ENCODE results near the gene PDCL2. TPM values are rescaled to one million over a fixed set of nuclear protein-coding genes. Genes with fewer than 3 reads are reported as not detected.

The PDCL2 gene
- total RNA-seq, 4 donors from 2014 or later, result not detected

- Histone ChIP-seq H3K4me3 (no peak overlapping the region), H3K9me3 (peaks cover 0 to 35% (median under 1%) of the 10 kb centered on the region in 4 donors), H3K27ac (no peak overlapping the region), H3K36me3 (no peaks in the 10 kb centered on the region), H3K27me3 (no peaks in the 10 kb centered on the region), H3K4me1 (no peaks in the 10 kb centered on the region)
- DNase-seq (ENCODE audit: low spot score in 2 of 2), result no peak
- TF ChIP-seq EP300 (IDR thresholded peaks at IDR 0.05), result no peak
- no peak for TF ChIP-seq CTCF (IDR thresholded peaks at IDR 0.05)
- no peak for TF ChIP-seq POLR2A (IDR thresholded peaks at IDR 0.05)
Observed at GRCh38 chr4:55578341-55579010, 13.6 kb downstream of the PDCL2 start.

GRCh38 chr4:55575513-55575912, 16.5 kb downstream of the PDCL2 start:
- Histone ChIP-seq H3K4me1 (no peaks in the 10 kb centered on the region), H3K9me3 (peaks cover 0 to 29% (median 0%) of the 10 kb centered on the region in 4 donors), H3K36me3 (no peaks in the 10 kb centered on the region), H3K4me3 (no peak overlapping the region), H3K27me3 (no peaks in the 10 kb centered on the region), H3K27ac (no peak overlapping the region)
- no peak for DNase-seq (ENCODE audit: low spot score in 2 of 2)
- 67 to 83% methylated on average over 1 of the region's 1 CpG for WGBS, 2 donors
- TF ChIP-seq CTCF (IDR thresholded peaks at IDR 0.05), result no peak
- TF ChIP-seq EP300 (IDR thresholded peaks at IDR 0.05), result no peak
- TF ChIP-seq POLR2A (IDR thresholded peaks at IDR 0.05), result no peak

GRCh38 chr4:55574252-55574651, 17.8 kb downstream of the PDCL2 start:
- no peak for DNase-seq (ENCODE audit: low spot score in 2 of 2)
- no peak overlapping the region for H3K27ac ChIP-seq
- H3K4me3 ChIP-seq, result no peak overlapping the region
- H3K9me3 ChIP-seq, result peaks cover 0 to 29% (median 0%) of the 10 kb centered on the region in 4 donors
- H3K36me3 ChIP-seq, result no peaks in the 10 kb centered on the region
- TF ChIP-seq POLR2A (IDR thresholded peaks at IDR 0.05) (no peak), EP300 (IDR thresholded peaks at IDR 0.05) (no peak), CTCF (IDR thresholded peaks at IDR 0.05) (no peak)
- no peaks in the 10 kb centered on the region for H3K4me1 ChIP-seq
- no peaks in the 10 kb centered on the region for H3K27me3 ChIP-seq
- 59 to 89% methylated on average over 1 of the region's 1 CpG for WGBS, 2 donors

GRCh38 chr4:55571806-55572205, 20.2 kb downstream of the PDCL2 start:
- Histone ChIP-seq H3K9me3 (peaks cover 0 to 26% (median 0%) of the 10 kb centered on the region in 4 donors), H3K27me3 (no peaks in the 10 kb centered on the region), H3K4me3 (no peak overlapping the region), H3K4me1 (no peaks in the 10 kb centered on the region), H3K36me3 (no peaks in the 10 kb centered on the region), H3K27ac (no peak overlapping the region)
- DNase-seq (ENCODE audit: low spot score in 2 of 2), result no peak
- WGBS, 2 donors, result 85 to 88% methylated on average over 3 of the region's 3 CpGs
- TF ChIP-seq CTCF (IDR thresholded peaks at IDR 0.05) (no peak), EP300 (IDR thresholded peaks at IDR 0.05) (no peak), POLR2A (IDR thresholded peaks at IDR 0.05) (no peak)

- Histone ChIP-seq H3K4me3 (no peak overlapping the region), H3K27ac (no peak overlapping the region), H3K4me1 (no peaks in the 10 kb centered on the region), H3K9me3 (peaks cover 0 to 3% (median 0%) of the 10 kb centered on the region in 4 donors), H3K36me3 (no peaks in the 10 kb centered on the region), H3K27me3 (no peaks in the 10 kb centered on the region)
- 92 to 98% methylated on average over 1 of the region's 1 CpG for WGBS, 2 donors
- TF ChIP-seq EP300 (IDR thresholded peaks at IDR 0.05) (no peak), CTCF (IDR thresholded peaks at IDR 0.05) (no peak), POLR2A (IDR thresholded peaks at IDR 0.05) (no peak)
- no peak for DNase-seq (ENCODE audit: low spot score in 2 of 2)
Observed at GRCh38 chr4:55568905-55569504, 23.0 kb downstream of the PDCL2 start.
